H7 (cell line): ENCODE data around the gene HDAC7. TPM values are rescaled to one million over a fixed set of nuclear protein-coding genes. Genes with fewer than 3 reads are reported as not detected.

ENCODE experiments used
- DNase-seq: peaks from one replicate; pipeline ENCODE4 v3.0.0; 2012
- H3K27me3 ChIP-seq: 2 replicates; pipeline ENCODE4 v1.6.0; 2011; ENCODE audit warnings: mild to moderate bottlenecking, low read length; ENCODE audit not compliant: control insufficient read depth, insufficient read depth
- H3K36me3 ChIP-seq: replicated peaks from 2 replicates; pipeline ENCODE4 v1.5.1; 2011; ENCODE audit warnings: low read length; ENCODE audit not compliant: control insufficient read depth, insufficient read depth
- H3K4me3 ChIP-seq: 2 replicates; pipeline ENCODE4 v1.5.1; 2011; ENCODE audit warnings: low read depth, mild to moderate bottlenecking, control low read depth, low read length, moderate library complexity; ENCODE audit not compliant: insufficient read depth
- total RNA-seq: library from RNA; depleted of rRNA; stranded (reverse); fragments of >200 nt; shearing (Covaris generic); gene quantifications from 2 replicates; pipeline ENCODE4 v1.2.3, GENCODE V29; 2014

Gene HDAC7
- total RNA-seq, 1 experiment from 2014 or later, result 45.2 TPM

- Histone ChIP-seq H3K4me3 (no peak overlapping the region), H3K27me3 (0 out of 2 replicates have a peak, but pooled peaks cover 1% of the 10 kb centered on the region), H3K36me3 (no peaks in the 10 kb centered on the region; the same call in 1 of the 2 replicates)
- DNase-seq, result no peak
These were observed 63.8 kb downstream of the HDAC7 start for GRCh38 chr12:47755655-47756562.

GRCh38 chr12:47754881-47755280, 64.8 kb downstream of the HDAC7 start:
- Histone ChIP-seq H3K27me3 (0 out of 2 replicates have a peak, but pooled peaks cover 1% of the 10 kb centered on the region), H3K36me3 (no peaks in the 10 kb centered on the region; the same call in 1 of the 2 replicates), H3K4me3 (no peak overlapping the region)
- no peak for DNase-seq

GRCh38 chr12:47754126-47754525, 65.6 kb downstream of the HDAC7 start:
- Histone ChIP-seq H3K4me3 (no peak overlapping the region), H3K36me3 (no peaks in the 10 kb centered on the region; the same call in 1 of the 2 replicates), H3K27me3 (no peaks in the 10 kb centered on the region)
- no peak for DNase-seq

GRCh38 chr12:47753021-47754001, 66.4 kb downstream of the HDAC7 start:
- DNase-seq, result peak; percentile 84
- Histone ChIP-seq H3K4me3 (no peak overlapping the region), H3K36me3 (peaks cover under 1% of the 10 kb centered on the region)

GRCh38 chr12:47752552-47752951, 67.2 kb downstream of the HDAC7 start:
- no peak for DNase-seq
- no peak overlapping the region for H3K4me3 ChIP-seq
- no peaks in the 10 kb centered on the region for H3K27me3 ChIP-seq
- H3K36me3 ChIP-seq, result peaks cover 4% of the 10 kb centered on the region

More at GRCh38 chr12:47753021-47754001, 66.4 kb downstream of the HDAC7 start:
- H3K27me3 ChIP-seq, result no peaks in the 10 kb centered on the region

- H3K4me3 ChIP-seq, result no peak overlapping the region
- no peak for DNase-seq
- peaks cover 4% of the 10 kb centered on the region for H3K36me3 ChIP-seq
- no peaks in the 10 kb centered on the region for H3K27me3 ChIP-seq
These were observed 67.6 kb downstream of the HDAC7 start for GRCh38 chr12:47752121-47752520.

- Histone ChIP-seq H3K36me3 (peaks cover 4% of the 10 kb centered on the region), H3K4me3 (no peak overlapping the region), H3K27me3 (no peaks in the 10 kb centered on the region)
- DNase-seq, result no peak
These were observed 68.1 kb downstream of the HDAC7 start for GRCh38 chr12:47751561-47751960.

GRCh38 chr12:47750916-47751470, 68.7 kb downstream of the HDAC7 start:
- H3K4me3 ChIP-seq, result no peak overlapping the region
- no peak for DNase-seq

GRCh38 chr12:47750229-47750798, 69.4 kb downstream of the HDAC7 start:
- no peak for DNase-seq
- Histone ChIP-seq H3K36me3 (peaks cover 4% of the 10 kb centered on the region), H3K27me3 (no peaks in the 10 kb centered on the region), H3K4me3 (no peak overlapping the region)

More at GRCh38 chr12:47750916-47751470, 68.7 kb downstream of the HDAC7 start:
- no peaks in the 10 kb centered on the region for H3K27me3 ChIP-seq
- H3K36me3 ChIP-seq, result peaks cover 4% of the 10 kb centered on the region

- Histone ChIP-seq H3K27me3 (no peaks in the 10 kb centered on the region), H3K36me3 (peaks cover 4% of the 10 kb centered on the region), H3K4me3 (no peak overlapping the region)
- no peak for DNase-seq
These were observed 70.8 kb downstream of the HDAC7 start for GRCh38 chr12:47748899-47749298.

GRCh38 chr12:47748507-47748828, 71.2 kb downstream of the HDAC7 start:
- H3K27me3 ChIP-seq, result no peaks in the 10 kb centered on the region

GRCh38 chr12:47747596-47748506, 71.9 kb downstream of the HDAC7 start:
- H3K4me3 ChIP-seq, result no peak overlapping the region
- H3K27me3 ChIP-seq, result no peaks in the 10 kb centered on the region
- no peak for DNase-seq
- peaks cover 4% of the 10 kb centered on the region for H3K36me3 ChIP-seq

More at GRCh38 chr12:47748507-47748828, 71.2 kb downstream of the HDAC7 start:
- Histone ChIP-seq H3K4me3 (no peak overlapping the region), H3K36me3 (peaks cover 4% of the 10 kb centered on the region)
- DNase-seq, result no peak

- Histone ChIP-seq H3K27me3 (no peaks in the 10 kb centered on the region), H3K36me3 (peaks cover 4% of the 10 kb centered on the region), H3K4me3 (no peak overlapping the region)
- DNase-seq, result no peak
These were observed 72.6 kb downstream of the HDAC7 start for GRCh38 chr12:47747126-47747525.
